Upper lobe of left lung (tissue), 4 donors: Measurements from ENCODE around the gene PLD3.

Experiments used
- EP300 ChIP-seq, 4 donors: sonication (generic); formaldehyde crosslinking; IDR thresholded peaks; one replicate each; pipeline ENCODE4 v1.5.1; 2017; ENCODE audit warnings: antibody characterized with exemption in 4 of 4, control low read depth in 2 of 4
- POLR2A ChIP-seq, 4 donors: fragments of 450-650 bp; IDR thresholded peaks; one replicate each; pipeline ENCODE4 v1.5.1; 2016 to 2017; ENCODE audit warnings: antibody characterized with exemption in 4 of 4, mild to moderate bottlenecking in 2 of 4
- TF ChIP-seq, protein P1 (sequence below), 6 experiments: fragments of 450-650 bp in 4 of 6; fragments of 200-600 bp in 2 of 6; sonication (generic) in 2 of 6; IDR thresholded peaks; one replicate each; pipeline ENCODE4 v1.5.1; 2016 to 2019; ENCODE audit warnings: antibody characterized with exemption in 6 of 6

DNA sequence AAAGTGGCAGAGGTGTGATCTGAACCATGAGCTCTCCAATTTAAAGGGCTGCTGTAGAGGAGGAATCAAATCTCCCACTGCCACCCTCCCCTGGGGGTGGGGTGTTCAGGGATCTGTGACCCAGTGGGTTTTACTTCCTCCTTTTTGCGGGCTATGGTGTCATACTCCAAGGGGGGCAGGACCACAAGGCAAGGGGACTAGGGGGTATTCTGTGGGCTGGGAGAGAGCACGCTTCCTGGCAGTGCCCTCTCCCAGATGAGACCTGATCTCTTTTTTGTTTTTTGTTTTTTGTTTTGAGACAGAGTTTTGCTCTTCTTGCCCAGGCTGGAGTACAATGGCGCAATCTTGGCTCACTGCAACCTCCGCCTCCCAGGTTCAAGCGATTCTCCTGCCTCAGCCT lies 10.3 kb downstream of the PLD3 start:
- TF ChIP-seq, protein P1, sequence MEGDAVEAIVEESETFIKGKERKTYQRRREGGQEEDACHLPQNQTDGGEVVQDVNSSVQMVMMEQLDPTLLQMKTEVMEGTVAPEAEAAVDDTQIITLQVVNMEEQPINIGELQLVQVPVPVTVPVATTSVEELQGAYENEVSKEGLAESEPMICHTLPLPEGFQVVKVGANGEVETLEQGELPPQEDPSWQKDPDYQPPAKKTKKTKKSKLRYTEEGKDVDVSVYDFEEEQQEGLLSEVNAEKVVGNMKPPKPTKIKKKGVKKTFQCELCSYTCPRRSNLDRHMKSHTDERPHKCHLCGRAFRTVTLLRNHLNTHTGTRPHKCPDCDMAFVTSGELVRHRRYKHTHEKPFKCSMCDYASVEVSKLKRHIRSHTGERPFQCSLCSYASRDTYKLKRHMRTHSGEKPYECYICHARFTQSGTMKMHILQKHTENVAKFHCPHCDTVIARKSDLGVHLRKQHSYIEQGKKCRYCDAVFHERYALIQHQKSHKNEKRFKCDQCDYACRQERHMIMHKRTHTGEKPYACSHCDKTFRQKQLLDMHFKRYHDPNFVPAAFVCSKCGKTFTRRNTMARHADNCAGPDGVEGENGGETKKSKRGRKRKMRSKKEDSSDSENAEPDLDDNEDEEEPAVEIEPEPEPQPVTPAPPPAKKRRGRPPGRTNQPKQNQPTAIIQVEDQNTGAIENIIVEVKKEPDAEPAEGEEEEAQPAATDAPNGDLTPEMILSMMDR (IDR thresholded peaks at IDR 0.05) = no peak
- TF ChIP-seq EP300 (IDR thresholded peaks at IDR 0.05) = no peak
- no peak for TF ChIP-seq POLR2A (IDR thresholded peaks at IDR 0.05)
